Measurements from ENCODE around the gene CEP44. TPM values are rescaled to one million over a fixed set of nuclear protein-coding genes. Genes with fewer than 3 reads are reported as not detected.

Gene CEP44
- total RNA-seq, 1 experiment from 2014 or later = 21.1 TPM

Other genes with a start within 250 kb of the CEP44 start
- gene FBXO8, start 244 bp upstream of the CEP44 start, total RNA-seq (2014; rRNA removed; shearing (Covaris generic)) = 28.9 and 40.1 TPM in 2 replicates
- gene HPGD, start 238.6 kb downstream of the CEP44 start, total RNA-seq (2014; rRNA removed; shearing (Covaris generic)) = 0.24 TPM in 1 of 2 replicates, not detected in the other